SH-SY5Y (cell line): ENCODE data around the gene UTP15.

Experiments used
- GATA2 ChIP-seq: IDR thresholded peaks from 2 replicates; pipeline ENCODE4 v1.6.1; 2011; ENCODE audit warnings: mild to moderate bottlenecking, low read depth, low read length
- GATA3 ChIP-seq: IDR thresholded peaks from 2 replicates; pipeline ENCODE4 v1.6.1; 2011; ENCODE audit warnings: low read depth, mild to moderate bottlenecking, low read length, moderate library complexity

DNA sequence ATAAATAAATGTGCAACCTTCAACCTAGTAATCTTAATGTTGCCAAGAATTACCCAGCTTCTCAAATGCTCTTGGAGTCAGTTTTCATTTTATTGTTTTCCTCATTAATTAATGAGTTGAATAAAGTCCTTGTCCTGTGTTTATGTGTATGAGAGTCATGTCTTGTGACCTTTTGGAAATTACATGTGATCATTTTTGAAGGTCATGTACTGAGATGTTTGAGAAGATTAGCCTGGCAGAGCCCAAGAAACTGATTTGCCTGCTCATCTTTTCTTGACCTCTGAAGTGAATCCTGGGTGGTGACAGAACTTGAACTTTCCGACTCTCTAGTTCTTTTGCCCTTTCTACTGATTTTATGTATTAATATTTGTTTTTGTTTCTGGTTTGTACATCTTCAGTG is 15.5 kb upstream of the UTP15 start:
- TF ChIP-seq GATA2 (no peak), GATA3 (no peak)
